GM18526 (cell line): ENCODE measurements around the gene TEAD1.

ENCODE experiments used
- POLR2A ChIP-seq: IDR thresholded peaks from 3 replicates; pipeline ENCODE4 v1.6.1; 2011; ENCODE audit not compliant: insufficient read length; ENCODE audit errors: extremely low read depth

The TEAD1 gene

DNA sequence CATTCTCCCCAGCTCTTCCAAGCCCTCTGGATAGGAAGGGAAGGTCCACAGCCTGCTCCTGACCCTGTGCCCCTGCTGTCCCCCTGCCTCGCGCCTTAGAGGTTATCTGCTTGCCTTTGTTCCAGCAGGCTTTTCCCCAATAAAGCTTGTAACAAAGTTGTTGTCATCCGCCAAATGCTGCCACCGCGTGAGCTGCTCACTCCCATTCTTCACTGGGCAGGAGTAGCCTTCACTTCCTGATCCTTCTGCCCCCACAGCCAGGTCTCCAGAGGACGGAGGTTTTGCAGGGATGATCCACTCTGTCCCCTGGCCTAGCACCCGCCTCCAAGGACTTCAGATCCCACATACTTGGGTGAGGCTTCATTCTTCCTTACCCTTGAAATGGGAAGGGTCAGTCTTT lies 240.9 kb downstream of the TEAD1 start:
- TF ChIP-seq POLR2A, result no peak

DNA sequence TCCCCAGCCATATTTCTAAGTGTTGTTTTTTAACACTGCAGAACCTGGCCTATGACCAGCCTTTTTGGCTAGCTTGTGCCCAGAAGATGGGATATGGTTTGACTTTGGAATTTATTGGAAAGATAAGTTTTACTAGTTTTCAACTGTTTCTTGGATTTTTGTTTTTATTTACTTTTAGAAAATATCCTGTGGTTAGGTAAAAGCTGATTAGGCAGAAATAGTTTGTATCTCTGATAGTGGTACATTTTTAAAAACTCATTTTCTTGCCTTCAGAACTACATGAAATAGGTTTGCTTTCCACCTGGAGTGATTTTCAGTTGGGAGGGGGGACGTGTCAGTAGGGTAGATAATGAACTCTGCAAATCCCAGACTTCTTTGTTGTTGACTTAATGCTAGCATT lies 243.6 kb downstream of the TEAD1 start:
- TF ChIP-seq POLR2A, result no peak

- no peak for TF ChIP-seq POLR2A
These were observed 244.4 kb downstream of the TEAD1 start for GRCh38 chr11:12918667-12919066.

- TF ChIP-seq POLR2A, result no peak
These were observed 248.2 kb downstream of the TEAD1 start for GRCh38 chr11:12922418-12922817.

- no peak for TF ChIP-seq POLR2A
These were observed 248.8 kb downstream of the TEAD1 start for GRCh38 chr11:12922980-12923507.

DNA sequence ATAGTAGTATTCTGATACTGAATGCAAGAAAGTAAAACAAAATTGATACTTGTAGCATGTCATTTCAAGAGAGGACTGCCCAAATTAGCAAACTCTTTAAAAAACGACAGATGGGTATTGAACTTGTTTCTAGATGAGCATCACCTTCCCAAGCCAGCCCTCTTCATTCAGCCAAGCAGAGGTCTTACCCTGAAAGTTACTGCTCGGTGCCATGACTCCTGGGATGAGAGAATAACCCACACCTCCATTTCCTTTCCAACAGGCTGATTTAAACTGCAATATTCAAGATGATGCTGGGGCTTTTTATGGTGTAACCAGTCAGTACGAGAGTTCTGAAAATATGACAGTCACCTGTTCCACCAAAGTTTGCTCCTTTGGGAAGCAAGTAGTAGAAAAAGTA lies 250.4 kb downstream of the TEAD1 start:
- TF ChIP-seq POLR2A, result no peak

DNA sequence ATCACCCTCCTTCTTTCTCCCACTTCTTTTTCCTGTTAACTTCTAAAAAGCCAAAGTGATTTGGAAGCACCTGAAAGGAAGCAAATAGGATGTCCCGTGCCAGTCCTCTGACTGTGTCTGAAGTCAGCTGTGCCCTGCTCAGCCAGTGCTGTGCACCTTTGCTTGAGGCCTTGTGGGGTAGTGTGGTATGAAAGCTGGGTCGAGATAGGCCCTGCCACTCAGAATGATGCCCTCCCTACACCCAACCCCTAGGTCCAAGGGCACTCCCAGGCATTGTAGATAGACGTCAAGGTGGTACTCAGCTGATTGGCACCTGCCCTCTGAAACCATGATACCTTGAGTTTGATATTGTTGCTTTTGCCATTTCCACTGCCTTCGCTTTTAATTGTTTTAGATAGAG lies 251.3 kb downstream of the TEAD1 start:
- TF ChIP-seq POLR2A, result no peak

DNA sequence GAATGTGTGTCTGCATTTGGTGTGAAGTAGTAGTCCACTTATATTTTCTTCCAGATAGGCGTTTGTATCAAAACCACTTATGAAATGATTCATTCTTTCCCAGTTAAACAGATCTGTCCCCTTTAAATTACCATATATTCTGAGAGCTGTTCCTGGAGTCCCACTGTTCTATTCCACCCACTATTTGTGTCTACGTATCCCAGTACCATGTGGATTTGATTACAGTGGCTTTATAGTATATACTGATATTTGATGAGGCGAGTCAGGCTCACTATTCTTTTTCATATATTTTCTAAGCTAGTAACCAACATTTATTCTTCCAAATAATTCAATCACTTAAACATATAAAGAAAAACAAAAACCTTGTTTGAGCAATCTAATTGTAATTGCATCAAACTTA lies 253.0 kb downstream of the TEAD1 start:
- TF ChIP-seq POLR2A, result no peak

GRCh38 chr11:12927886-12928285 lies 253.7 kb downstream of the TEAD1 start:
- TF ChIP-seq POLR2A, result no peak

GRCh38 chr11:12930850-12931249 lies 256.6 kb downstream of the TEAD1 start:
- TF ChIP-seq POLR2A, result no peak

- no peak for TF ChIP-seq POLR2A
These were observed 258.3 kb downstream of the TEAD1 start for GRCh38 chr11:12932485-12932884.

DNA sequence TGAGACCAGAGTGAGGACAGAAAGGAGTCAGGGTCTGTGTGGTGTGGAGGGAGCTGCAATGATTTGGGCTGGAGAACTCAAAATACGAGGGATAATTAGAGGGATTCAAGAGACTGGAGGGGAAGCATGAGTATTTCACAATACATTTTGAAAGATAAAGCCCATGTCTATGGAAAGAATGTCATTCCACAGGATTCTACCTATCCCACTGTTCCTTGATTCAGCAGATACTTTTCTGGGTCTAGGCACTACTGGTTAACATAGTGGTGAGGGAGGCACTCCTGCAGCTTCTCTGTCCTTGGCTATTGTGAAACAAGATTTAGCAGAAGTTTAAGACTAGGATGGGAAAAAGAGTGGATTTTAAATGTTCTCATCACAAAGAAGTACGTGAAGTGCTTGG lies 262.0 kb downstream of the TEAD1 start:
- TF ChIP-seq POLR2A, result no peak

DNA sequence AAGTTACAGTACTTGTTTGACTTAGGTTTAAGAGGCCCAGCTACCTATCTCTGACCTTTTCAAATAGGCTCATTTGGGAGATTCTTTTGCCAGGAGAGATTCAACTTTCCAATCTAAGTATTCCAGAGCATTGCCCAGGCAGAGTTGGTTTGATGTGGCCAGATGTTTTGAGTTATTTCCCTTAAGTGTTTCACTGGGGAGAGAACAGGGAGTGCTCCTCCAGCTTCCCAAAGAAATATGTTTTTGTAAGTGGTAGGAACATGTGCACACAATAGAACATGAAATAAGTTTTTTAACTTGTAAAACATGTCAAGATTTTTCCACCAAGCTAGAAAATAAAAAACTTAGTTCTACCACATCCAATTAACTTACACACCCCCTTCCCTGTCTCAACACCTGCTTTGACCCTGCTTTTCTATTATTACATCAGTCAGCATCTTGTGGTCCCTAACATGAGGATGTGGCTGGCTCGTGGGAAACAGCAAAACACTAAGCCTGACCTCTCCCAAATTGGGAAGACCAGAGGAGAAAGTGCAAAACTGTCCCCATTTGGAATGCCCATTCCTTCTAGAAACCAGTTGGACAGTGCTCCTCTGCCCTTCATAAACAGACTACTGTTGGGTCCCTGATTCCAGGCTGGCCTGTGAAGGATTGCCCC lies 264.5 kb downstream of the TEAD1 start:
- TF ChIP-seq POLR2A, result no peak

DNA sequence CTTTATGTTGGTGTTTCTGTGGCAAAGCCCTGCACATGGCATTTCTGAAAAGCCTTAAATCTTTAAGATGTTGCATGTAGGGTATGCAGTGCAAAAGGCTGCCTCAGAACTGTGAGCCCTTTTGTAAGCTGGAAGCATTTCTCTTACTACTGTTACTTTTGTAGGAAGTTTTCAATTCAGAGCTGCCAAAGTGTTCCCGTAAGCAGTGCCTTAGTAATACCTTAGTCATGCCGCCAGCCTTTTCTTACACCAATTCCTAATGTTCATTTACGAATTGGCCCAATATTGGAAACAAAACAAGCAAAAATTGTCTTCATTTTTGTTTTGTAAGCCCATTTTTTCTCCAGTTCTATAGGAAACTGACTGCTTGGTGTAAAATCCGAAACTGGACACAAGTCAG lies 267.4 kb downstream of the TEAD1 start:
- TF ChIP-seq POLR2A, result no peak

DNA sequence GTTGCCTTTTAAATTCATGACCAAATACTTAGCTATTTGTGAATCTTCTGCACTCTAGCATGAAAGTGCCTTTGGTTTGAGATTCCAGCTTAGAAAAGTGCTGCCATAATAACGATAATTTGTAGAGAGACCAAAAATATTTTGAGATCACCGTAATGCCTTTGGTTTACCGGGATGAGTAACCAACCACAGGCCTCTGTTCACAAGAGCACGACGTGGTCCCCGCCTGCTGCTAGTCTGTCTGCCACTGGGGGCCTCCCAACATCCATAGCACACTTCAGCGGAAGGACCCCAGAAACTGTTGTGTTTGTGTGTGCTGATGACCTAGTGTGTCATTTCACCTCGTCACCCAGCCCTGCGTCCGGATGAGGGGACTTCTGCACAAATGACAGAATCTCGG lies 267.9 kb downstream of the TEAD1 start:
- no peak for TF ChIP-seq POLR2A

DNA sequence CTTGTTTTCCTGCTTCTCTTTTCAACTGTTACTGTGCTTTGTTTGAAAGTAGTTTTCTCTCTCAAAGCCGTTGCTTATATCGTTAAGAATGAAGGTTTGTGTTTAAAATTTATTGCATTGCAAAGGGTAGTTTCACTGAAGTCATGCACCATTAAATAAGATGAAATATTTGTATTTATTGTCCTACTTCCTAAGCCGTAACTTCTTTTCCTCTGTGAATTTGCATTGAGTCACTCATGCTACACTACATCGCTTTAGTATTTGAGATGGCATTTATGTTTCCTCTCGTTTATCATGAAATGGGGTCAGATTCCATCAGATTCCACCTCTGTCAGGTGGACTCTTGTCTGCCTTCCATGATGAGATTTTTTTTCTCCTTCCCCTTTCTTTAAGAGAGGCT lies 269.1 kb downstream of the TEAD1 start:
- no peak for TF ChIP-seq POLR2A

GRCh38 chr11:12944889-12945288 lies 270.7 kb downstream of the TEAD1 start:
- TF ChIP-seq POLR2A, result no peak
